Suprapubic skin (tissue), 3 donors: Measurements from ENCODE around the gene KAZN.

Experiments used
- POLR2A ChIP-seq, 2 donors: fragments of 450-650 bp; IDR thresholded peaks; one replicate each; pipeline ENCODE4 v1.6.1; 2017; ENCODE audit warnings: antibody characterized with exemption in 2 of 2, mild to moderate bottlenecking in 2 of 2, moderate library complexity in 2 of 2
- TF ChIP-seq, protein P1 (sequence below), 2 donors: fragments of 200-600 bp in 1 of 2; fragments of 450-650 bp in 1 of 2; sonication (generic) in 1 of 2; IDR thresholded peaks; one replicate each; pipeline ENCODE4 v1.5.1; 2016 to 2019; ENCODE audit warnings: antibody characterized with exemption in 2 of 2, mild to moderate bottlenecking in 1 of 2, moderate library complexity in 1 of 2

DNA sequence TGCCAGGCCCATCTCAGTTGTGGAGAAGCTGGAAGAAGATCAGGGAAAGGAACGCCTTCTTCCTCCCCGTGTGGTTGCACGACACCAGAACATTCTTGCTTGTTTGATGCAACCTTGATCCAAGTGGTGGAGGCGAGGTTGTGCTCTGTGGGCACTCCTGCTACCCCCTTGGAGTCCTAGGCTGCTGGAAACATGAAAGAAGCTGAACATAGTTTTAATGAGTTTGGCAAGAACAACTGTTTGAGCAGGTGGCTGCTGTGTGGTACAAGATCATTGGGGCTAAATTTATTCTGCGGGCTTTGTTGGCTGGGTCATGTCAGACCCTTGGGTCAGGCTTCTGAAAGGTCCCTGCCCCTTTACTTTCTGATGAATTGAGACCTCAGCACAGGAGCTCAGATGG is 5.9 kb downstream of the KAZN start:
- TF ChIP-seq POLR2A (IDR thresholded peaks at IDR 0.05), result no peak
- TF ChIP-seq, protein P1, sequence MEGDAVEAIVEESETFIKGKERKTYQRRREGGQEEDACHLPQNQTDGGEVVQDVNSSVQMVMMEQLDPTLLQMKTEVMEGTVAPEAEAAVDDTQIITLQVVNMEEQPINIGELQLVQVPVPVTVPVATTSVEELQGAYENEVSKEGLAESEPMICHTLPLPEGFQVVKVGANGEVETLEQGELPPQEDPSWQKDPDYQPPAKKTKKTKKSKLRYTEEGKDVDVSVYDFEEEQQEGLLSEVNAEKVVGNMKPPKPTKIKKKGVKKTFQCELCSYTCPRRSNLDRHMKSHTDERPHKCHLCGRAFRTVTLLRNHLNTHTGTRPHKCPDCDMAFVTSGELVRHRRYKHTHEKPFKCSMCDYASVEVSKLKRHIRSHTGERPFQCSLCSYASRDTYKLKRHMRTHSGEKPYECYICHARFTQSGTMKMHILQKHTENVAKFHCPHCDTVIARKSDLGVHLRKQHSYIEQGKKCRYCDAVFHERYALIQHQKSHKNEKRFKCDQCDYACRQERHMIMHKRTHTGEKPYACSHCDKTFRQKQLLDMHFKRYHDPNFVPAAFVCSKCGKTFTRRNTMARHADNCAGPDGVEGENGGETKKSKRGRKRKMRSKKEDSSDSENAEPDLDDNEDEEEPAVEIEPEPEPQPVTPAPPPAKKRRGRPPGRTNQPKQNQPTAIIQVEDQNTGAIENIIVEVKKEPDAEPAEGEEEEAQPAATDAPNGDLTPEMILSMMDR (IDR thresholded peaks at IDR 0.05), result no peak
